Stimulated activated CD8-positive, alpha-beta memory T cell treated with anti-CD3 and anti-CD28 coated beads, Interleukin-4, amount 100 ng/mL, for 4 hours (primary cell): ENCODE results near the gene PARN.
A peak's percentile ranks its signal among the peaks of the same experiment; 100 is the strongest.

Experiments used
- DNase-seq, 2 donors: peaks; one replicate each; pipeline ENCODE4 v3.0.0-alpha.2; 2020; ENCODE audit warnings: low read depth in 2 of 2, low spot score in 1 of 2

The PARN gene

DNA sequence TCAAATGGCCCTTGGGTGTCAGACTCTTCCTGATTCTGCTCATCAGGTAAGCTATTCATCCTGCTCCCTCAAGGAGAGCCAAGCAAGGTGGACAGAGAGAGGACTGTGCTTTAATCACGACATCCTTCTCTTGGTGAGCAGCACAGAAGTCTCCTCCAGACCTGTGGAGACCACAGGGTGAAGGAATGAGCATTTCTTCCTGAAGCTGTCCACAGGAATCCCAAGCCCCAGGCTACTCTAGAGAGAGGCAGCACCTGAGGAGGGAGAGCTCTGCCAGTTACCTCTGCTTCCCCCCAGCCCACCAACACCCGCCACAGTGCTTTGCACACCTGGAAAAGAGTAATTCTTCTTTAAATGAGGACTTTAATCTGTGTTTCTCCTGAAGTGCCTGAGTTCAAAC is 100.0 kb downstream of the PARN start:
- no peak for DNase-seq

DNA sequence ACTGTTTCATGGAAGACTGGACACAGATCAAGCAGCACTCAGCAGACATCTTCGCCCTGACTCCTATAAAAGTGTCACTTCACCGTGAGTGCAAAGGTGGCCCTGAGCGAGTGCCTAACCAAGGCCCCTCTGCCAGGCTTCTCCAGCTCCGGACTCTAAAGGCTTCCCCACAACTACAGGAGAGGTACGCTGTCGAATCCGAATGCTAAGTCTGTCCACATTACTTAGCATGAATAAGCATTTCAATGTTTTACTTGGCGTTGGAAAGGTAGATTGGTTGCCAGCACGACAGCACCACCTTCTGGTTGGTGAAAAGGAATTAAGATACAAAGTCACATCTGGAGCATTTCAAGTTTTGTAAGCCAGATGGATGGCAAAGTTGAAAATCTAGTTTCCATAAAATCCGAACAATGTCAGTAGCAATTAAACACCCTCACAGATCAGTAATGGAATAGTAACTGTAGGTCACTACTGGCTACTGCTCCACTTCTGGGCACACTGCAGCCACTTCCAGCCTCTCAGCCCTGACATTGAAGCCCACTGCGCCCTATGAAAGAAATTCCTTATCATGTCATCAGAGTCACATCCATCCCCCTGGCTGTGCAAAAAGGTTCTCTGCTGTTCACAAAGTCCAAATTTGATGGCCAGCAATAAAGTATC is 100.9 kb downstream of the PARN start:
- DNase-seq, result peak in 1 of 2 donors; percentile 3

DNA sequence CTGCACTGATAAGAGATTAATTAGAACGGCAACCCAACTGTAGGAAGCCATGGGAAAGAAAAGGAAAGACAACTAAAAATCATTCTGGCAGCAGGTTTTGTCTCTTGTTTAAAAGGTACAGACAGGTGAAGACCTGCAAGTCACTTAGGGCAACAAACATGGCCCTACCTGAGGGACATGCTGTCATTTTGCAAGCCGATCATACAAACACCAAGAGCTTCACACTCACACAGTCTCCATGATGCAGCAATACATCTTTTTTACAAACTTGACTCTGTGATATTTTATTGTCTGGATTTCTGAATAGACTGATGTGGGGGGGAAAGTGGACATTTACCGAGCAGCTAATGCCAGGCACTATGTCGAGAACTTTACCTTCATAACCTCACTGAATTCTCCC is 101.8 kb downstream of the PARN start:
- DNase-seq, result no peak

DNA sequence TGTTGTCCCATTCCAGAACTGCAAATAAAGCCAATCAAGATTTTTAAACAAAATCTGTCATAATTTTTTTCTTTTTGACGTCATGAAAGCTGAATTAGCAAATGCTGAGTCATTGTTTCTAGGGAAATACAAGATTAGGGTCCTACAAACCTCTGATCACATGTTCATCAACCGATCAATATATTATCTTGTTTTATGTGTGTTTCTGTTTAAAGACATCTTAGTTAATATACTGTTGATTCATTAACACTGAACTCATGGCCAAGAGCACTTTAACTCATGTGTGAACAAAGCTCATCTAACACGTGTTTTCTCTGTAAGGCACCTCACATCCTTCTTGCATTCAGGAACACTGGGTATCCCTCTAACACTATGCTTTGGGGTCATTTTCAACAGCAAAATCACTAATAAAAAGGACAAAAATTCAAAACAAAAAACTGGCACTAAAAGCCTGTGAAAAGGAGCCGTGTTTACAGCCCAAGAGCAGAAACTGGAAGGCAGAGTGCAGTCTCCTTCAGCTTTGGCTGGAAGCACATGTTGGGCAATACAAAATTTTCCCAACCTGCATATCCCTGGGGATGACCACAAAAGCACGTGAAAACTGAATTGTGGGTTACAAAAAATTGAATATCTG is 102.5 kb downstream of the PARN start:
- DNase-seq, result no peak

DNA sequence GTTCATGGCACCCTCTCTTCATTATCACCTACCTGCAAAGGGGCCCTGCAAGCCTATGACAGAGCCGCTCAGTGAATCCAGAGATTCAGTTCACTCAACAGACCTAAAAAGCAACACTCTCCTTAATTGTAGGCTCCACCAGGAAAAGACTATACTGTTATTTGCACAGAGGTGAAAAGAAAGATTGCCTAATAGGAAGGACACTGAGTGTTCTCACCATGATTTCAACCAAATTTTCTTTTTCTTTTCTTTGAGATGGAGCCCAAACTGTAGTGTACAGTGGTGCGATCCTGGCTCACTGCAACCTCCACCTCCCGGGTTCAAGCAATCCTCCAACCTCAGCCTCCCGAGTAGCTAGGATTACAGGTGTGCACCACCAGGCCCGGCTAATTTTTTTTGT is 104.5 kb downstream of the PARN start:
- DNase-seq, result no peak

DNA sequence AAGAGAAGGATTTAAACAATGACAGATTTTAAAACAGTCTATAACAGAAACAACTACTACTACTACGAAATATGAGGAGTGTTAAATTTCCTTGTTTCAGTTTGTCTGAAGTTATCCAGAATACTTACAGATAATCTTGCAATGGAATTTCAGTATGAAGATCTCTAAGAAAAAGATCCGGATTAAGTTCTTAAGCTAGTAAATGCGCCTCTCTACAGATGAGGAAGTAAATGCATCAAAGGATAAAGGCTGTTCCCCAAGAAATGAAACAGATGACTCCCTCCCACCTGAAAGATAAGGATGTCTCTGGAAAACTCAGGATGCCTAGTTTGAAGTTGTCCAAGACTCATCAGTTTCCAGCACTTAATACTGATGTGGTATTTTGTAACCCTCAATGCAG is 105.1 kb downstream of the PARN start:
- no peak for DNase-seq

DNA sequence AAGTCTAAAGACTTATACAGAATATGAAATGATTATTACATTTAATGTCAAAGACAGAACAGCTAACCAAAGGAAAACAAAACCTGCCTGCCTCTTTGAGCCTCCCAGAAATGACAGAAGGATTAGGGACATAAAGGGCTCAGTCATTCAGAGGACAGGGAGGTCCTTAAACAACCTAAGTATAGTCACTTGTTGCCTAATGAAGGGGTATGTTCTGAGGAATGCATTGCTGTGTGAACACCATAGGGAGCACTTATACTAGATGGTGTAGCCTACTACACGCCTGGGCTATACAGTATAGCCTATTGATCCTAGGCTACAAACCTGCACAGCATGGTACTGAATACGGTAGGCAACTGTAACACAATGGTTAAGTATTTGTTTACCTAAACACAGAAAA is 106.4 kb downstream of the PARN start:
- DNase-seq, result no peak

DNA sequence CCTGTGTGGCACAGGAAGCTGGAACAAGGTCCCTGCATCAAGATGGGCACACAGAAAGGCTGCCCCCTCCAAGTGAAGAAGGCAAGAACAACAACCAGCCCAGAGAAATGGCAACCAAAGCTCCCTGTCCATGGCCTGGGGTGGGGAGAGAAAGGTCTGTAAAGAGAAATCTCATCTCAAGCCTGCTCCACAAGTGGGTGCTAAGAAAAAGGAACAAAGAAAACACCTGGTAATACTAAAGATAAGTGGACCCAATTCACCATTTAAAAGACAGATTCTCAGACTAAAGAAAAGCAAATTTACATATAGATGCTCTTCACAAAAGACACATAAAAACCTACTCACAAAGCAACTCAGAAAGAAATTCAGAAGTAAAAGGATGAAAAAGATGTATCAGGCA is 107.4 kb downstream of the PARN start:
- DNase-seq, result no peak

DNA sequence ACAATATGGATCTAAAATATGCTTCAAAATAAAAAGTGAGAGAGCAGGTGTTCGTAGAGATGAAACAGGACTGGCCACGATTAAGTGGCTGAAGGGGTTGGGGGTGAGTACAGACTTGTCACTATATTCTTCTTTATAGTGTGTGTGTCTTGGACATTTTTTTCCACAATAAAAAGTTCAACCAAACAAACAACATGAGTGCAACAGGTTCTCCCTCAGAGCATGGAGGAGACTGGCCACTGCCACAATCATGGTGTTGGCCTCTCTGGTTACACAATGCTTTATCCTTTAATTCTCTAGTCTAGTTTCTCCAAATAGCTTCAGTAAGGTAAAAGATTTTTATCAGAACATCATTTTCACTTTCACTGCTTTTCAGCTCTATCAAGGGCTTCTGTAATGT is 109.3 kb downstream of the PARN start:
- DNase-seq, result no peak

DNA sequence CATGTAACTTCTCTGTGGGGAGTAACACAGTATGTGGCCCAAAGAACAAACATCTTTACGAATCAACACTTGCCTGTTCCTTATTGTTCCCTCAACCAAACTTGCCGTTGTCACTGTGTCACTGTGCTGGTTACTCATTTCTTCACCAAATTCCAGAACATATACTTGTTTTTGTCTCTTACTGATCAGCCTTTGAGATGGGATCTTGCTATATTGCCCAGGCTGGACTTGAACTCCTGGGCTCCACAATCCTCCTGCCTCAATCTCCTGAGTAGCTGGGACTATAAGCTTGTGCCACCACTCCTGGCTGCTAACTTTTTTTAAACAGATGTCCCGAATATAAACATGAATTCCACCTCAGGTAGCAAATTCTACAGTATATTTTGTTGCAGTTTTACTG is 115.1 kb downstream of the PARN start:
- DNase-seq, result no peak

DNA sequence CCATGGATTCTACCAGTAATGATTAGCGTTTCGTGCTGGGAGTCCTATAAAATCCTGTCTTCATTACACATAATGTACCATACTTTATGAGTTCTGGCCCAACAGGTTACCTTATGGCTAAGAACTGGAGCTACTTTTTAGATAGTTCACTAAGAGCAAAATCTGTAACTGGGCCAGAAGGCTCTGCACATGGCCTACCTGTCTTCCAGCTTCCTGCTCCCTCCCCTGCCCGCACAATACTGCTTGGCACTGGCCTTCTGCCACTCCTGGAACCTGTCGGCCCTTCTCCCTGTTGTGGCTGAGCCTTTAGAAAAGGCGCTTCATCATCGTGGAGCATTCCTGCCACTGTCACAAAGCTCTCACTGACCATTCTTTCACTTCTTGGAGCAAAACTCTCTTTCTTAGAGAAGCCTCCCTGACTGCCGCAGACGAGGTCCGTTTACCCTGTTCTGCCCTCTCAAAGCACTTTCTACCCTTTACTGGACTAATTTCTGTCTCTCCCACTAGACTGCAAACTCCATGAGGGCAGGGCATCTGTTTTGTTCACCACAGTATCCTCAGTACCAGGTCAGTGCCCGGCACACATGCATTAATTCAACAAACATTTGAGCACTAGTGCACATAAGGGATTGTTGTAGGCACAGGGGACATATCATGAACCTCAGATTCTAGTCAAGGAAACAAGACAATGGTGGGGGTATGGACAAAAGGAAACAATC is 116.5 kb downstream of the PARN start:
- no peak for DNase-seq

DNA sequence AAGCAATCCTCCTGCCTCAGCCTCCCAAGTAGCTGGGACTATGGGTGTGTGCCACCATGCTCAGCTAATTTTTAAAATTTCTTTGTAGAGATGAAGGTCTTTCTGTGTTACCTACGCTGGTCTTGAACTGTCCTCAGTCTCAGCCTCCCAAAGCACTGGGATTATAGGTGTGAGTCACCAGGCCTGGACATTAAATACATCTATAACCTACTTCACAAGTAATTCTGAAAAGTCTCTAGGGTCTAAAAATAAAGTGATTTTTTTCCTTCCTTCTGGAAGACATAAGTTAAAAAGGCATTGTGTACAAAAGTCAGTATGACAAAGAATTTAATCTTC is 118.3 kb downstream of the PARN start:
- DNase-seq, result no peak

DNA sequence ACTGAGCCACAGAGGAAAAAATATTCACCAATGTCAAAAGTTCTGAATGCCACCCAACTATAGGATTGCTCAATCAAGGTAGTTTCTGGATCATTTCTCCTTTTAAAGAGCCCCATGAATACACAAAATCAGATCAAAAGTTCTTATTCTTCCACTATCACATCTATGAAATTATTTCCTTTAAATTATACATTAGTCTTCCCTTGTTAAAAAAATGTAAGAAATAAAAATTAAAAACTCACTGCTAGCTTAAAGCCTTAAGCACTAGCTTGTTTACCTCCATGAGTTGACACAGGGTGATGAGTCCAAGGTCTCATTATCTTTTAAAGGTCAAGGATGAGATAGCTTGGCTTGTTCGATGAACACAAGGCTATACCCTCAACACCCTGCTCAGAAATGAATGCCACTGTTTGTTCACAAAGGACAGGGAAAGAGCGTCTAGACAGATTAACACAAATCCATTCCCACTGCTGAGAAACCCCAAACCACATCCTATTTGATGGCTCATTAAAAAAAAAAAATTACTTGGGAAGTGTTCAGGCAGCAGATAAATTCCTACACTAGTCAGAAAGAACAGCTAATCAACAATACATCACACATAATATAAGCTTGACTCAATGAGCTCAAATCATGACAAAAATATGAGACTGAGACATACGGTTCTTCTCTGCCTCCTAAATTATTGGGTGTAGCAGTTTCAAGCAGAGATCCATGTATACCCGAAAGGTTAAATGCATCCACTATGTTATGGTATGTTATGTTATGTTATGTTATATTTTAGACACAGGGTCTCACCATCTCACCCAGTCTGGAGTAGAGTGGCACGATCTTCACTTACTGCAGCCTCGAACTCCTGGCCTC is 118.9 kb downstream of the PARN start:
- no peak for DNase-seq

DNA sequence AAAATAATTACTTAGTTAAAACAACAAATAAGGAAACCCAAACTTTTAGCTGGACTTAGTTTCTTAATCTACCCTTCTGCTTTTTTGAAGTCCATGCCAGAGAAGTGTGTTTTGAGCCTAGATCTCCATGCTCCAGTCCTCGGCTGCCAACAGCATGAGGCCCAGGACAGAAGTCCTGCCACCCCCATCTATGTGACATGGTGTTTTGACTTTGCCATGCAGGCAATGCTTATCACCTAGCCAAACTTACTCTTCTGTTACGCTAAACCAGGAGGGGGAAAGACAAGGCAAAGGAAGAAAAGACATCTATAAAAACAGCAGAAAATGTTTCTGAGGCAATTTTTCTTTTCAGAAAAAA is 119.5 kb downstream of the PARN start:
- DNase-seq, result no peak

DNA sequence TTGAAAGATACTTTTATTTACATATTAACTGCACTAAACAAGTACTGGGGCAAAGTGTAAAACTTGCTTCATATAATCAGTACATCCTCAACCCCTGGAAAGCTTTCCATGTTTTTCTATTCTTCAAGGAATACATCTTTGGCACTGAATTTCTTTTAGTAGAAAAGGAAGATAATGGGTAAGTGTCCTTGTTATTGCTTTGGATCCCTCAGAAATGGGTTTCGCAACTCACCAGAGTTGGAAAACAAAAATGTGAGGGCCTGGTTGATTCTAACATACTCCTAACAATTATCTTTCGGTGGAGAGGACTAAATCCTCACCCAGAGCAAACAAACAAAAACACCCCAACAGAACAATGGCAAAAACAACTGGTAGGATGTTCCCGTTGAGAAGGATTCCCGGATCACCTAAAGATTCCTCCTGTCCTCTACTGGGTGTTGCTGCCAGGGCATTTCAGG is 120.4 kb downstream of the PARN start:
- no peak for DNase-seq

DNA sequence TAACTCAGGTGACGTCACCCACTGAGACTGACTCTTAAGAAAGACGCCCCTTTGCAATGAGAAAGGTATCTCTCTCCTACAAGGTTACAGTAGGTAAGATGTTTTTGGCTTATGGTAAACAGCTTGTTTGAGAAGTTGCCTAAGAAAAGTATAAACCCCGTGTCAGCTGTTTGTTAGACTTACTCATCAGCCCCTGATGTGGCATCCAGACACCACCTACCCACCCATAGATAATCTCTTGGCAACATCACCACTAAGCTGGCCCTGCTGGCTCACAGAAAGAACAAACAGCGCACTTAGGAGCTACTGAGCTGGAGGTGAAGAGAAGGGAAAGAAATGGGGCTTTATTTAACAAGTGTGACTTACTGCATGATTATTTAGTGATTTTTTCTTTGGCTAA is 121.0 kb downstream of the PARN start:
- DNase-seq, result no peak

DNA sequence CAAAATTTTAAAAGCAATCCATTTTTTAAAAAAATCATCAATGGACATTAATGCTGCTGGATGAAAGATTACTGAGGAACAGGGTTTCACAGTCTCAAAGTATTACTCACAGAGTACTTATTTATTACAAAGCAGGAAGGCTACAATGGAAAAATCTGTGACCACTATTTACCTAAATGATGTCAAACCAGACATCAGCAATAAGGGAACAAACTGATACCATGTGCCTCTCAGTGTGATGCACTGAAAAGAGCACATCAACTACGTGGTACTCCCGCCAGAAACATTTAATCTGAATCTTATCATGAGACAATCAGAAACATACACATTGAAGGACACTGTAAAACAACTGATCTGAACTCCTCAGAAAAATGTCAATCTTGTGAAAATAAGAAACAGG is 124.2 kb downstream of the PARN start:
- no peak for DNase-seq

DNA sequence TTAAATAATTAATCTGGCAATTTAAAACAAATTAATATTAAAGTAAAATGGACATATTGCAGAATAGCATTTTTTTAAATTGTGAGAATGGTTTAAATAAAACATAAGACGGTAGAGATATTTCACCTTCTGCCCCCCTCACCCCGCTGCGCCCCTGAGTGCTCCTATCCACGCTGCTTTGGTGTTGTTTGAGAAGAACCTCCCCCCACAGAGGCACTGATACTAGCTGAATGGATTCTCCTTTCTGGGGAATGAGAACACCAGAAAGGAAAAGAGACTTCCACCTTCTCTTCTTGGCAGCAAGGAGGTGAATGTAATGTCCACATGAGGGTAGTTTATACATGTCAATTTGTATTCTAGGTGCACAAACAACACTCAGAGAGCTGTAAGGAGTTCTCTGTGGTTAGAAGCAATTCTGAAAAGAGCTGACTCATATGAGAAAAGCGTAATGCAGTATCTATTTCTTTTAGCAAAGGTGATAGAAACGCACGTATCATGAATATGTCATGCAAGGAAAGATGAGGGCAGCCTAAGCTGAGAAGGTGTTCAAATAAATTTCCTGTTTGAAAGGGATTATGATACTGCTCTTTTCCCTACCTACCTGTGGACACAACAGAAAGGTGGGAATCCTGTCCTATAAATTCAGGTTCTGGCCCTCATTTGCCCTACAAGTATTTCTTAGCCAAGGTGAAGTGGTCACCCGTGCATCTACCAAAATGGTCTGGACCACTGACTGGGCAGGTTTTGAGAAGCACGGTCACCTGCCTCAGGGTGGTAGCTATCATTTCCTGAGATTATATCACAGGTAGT is 126.9 kb downstream of the PARN start:
- DNase-seq, result no peak

DNA sequence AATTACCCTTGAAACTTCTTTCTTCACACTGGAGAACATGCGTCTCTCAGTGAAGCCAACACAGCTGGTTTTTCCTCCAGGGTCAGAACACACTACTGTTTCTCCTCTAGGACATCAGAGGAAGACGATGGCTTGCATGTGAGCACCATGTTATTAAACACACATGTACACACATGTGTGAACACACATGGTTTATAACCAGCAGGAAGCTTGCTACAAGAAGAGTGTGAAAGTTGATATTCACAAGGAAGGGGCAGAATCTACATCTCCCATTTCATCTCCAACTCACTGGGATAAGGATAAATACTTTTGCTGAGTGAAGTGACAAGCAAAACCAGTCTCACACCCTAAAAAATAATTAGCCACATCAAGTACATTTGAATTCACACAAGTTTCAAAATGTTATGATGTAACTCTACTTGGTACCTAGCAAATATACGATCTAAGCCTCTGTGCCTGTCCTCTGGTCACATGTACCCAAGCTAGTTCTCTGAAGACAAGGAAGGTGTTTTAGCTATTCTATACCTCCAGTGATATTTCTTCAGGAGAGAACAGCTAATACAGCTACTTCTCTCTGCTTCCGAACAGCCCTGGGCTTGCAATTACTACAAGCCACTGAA is 127.7 kb downstream of the PARN start:
- no peak for DNase-seq
